ENCODE results near the gene FOXP1. TPM values are rescaled to one million over a fixed set of nuclear protein-coding genes. Genes with fewer than 3 reads are reported as not detected.
"Not testable (repeated sequence)": the region's sequence is repeated elsewhere in the genome, so short reads cannot be mapped to it uniquely, and the experiment has no call there.

Gene FOXP1
- total RNA-seq, 2 donors from 2014 or later: 59.7 to 65.4 TPM

DNA sequence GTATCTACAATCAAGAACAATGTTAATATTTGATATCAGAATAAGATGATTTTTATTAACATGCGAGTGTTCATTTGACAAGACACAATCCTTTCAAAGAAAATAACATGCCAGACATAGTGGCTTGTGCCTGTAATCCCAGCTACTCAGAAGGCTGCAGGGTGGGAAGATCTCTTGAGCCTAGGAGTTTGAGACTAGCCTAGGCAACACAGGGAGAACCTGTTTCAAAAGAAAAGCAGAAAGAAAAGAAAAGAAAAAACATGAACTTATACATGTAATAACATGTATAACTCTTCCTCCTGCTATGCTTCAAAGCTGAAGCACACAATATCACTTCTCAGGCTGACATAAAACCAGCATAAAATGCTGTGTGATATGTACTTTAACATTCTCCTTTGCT lies 253.7 kb downstream of the FOXP1 start:
- Mint-ChIP-seq H3K27me3 (no peaks in the 10 kb centered on the region), H3K36me3 (peaks cover 5% of the 10 kb centered on the region), H3K27ac (no peak overlapping the region), H3K4me1 (ENCODE audit: low read depth in 2 of 2) (peaks cover 0 to 5% of the 10 kb centered on the region in 2 donors), H3K4me3 (no peak overlapping the region), H3K9me3 (peaks cover 3% of the 10 kb centered on the region)
- ATAC-seq (no peak), DNase-seq (ENCODE audit: low spot score) (no peak)

DNA sequence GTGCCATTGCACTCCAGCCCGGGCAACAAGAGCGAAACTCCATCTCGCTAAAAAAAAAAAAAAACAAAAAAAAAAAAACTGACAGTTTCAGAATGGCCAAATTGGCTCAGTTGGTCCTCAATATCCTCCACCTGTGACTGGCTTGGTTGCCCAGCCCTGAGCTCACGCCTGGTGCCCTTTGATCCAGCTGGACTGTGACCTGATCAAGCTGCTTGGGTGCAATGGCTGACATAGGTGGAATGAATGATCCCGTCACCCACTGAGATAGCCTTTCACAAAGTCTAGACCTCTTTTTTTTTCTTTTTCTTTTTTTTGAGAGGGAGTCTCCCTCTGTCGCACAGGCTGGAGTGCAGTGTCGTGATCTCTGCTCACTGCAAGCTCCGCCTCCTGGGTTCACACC lies 254.6 kb downstream of the FOXP1 start:
- no peak overlapping the region for H3K4me3 Mint-ChIP-seq
- H3K4me1 Mint-ChIP-seq (ENCODE audit: low read depth in 2 of 2): peaks cover 0 to 5% of the 10 kb centered on the region in 2 donors
- DNase-seq (ENCODE audit: low spot score) (no peak), ATAC-seq (no peak)
- peaks cover 5% of the 10 kb centered on the region for H3K36me3 Mint-ChIP-seq
- no peak overlapping the region for H3K27ac Mint-ChIP-seq
- H3K27me3 Mint-ChIP-seq: no peaks in the 10 kb centered on the region
- peaks cover 3% of the 10 kb centered on the region for H3K9me3 Mint-ChIP-seq

DNA sequence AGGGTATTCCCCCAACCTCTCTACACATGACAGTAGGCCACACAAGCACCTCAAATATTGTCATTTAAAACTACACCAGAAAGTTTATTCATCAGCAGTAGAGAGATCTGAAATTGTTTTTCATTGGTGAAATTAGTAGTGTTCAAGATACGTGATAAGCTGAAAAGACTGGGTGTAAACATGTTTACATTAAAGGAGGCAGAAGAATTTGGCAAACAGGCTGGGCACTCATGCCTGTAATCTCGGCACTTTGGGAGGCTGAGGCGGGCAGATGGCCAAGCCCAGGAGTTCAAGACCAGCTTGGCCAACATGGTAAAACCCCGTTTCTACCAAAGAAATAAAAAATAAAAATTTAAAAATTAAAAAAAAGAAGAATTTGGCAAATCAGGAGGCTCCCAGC lies 255.6 kb downstream of the FOXP1 start:
- H3K27ac Mint-ChIP-seq: no peak overlapping the region
- ATAC-seq (no peak), DNase-seq (ENCODE audit: low spot score) (no peak)
- H3K27me3 Mint-ChIP-seq: no peaks in the 10 kb centered on the region
- peaks cover 0 to 5% of the 10 kb centered on the region in 2 donors for H3K4me1 Mint-ChIP-seq (ENCODE audit: low read depth in 2 of 2)
- peaks cover 5% of the 10 kb centered on the region for H3K36me3 Mint-ChIP-seq
- H3K4me3 Mint-ChIP-seq: no peak overlapping the region
- peaks cover 3% of the 10 kb centered on the region for H3K9me3 Mint-ChIP-seq

DNA sequence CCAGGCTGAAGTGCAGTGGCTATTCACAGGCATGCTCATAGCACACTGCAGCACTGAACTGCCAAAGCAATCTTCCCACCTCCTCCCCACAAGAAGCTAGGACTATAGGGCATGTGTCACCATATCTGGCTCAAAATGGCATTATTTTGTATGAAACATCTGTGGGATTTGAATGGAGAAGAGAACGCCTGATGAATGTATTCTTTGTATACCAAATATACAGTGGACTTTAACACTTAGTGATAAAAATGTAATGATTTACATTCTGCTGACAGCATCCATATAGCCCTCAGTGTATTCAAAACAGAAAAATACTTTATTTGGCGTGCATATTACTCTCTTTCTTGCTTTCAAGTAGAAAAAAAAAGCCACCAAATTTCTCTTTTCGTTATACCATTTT lies 257.8 kb downstream of the FOXP1 start:
- Mint-ChIP-seq H3K27me3 (no peaks in the 10 kb centered on the region), H3K36me3 (peaks cover 5% of the 10 kb centered on the region), H3K4me1 (ENCODE audit: low read depth in 2 of 2) (peaks cover 0 to 5% of the 10 kb centered on the region in 2 donors), H3K4me3 (no peak overlapping the region), H3K9me3 (peaks cover 3% of the 10 kb centered on the region), H3K27ac (no peak overlapping the region)
- DNase-seq (ENCODE audit: low spot score): no peak
- no peak for ATAC-seq

DNA sequence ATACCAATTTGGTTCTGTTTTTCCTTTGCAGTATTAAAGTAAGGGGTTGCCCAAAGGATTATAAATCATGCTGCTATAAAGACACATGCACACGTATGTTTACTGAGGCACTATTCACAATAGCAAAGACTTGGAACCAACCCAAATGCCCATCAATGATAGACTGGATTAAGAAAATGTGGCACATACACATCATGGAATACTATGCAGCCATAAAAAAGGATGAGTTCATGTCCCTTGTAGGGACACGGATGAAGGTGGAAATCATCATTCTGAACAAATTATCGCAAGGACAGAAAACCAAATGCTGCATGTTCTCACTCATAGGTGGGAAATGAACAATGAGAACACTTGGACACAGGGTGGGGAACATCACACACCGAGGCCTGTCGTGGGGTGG lies 259.3 kb downstream of the FOXP1 start:
- not testable (repeated sequence) for H3K27me3 Mint-ChIP-seq; H3K4me1 Mint-ChIP-seq (ENCODE audit: low read depth in 2 of 2); H3K4me3 Mint-ChIP-seq; H3K9me3 Mint-ChIP-seq; DNase-seq (ENCODE audit: low spot score); H3K36me3 Mint-ChIP-seq; H3K27ac Mint-ChIP-seq; ATAC-seq

DNA sequence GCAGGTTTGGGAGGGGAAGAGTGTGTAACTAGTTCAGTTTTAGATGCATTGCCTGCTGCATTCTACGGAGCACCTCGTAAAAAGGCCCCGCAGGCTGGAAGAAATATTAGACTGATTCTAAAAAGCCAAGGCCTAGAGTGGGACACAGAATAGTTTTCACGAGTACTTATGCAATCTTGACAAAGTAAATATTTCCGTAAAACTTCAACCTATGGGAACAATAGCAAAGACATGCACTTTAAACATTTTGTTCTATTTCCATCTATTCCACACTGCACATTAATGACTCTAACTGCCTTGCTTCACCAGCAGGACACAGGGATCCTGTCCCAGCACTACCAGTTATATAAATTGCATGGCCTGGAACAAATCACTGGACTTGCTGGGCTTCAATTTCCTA lies 260.0 kb downstream of the FOXP1 start:
- peaks cover 0 to 5% of the 10 kb centered on the region in 2 donors for H3K4me1 Mint-ChIP-seq (ENCODE audit: low read depth in 2 of 2)
- ATAC-seq (no peak), DNase-seq (ENCODE audit: low spot score) (no peak)
- H3K27ac Mint-ChIP-seq: no peak overlapping the region
- H3K9me3 Mint-ChIP-seq: no peaks in the 10 kb centered on the region
- H3K27me3 Mint-ChIP-seq: no peaks in the 10 kb centered on the region
- no peak overlapping the region for H3K4me3 Mint-ChIP-seq
- H3K36me3 Mint-ChIP-seq: no peaks in the 10 kb centered on the region

DNA sequence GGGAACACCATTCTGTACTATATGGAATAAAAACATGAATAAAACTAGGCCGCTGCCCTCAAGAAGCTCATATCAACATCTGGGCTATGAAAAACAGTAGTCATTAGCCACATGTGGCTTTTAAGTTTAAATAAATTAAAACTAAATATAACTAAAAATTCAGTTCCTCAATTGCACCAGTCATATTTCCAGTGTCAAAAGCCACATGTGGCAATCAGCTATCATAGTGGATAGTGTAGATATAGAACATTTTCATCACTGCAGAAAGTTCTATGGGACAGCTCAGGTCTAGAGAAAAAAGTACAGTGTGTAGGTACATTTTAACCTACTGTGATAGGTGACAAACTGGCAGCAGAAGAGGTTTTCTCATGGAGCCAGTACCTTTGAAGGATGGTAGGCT lies 261.4 kb downstream of the FOXP1 start:
- Mint-ChIP-seq H3K4me3 (no peak overlapping the region), H3K36me3 (no peaks in the 10 kb centered on the region), H3K27me3 (no peaks in the 10 kb centered on the region), H3K4me1 (ENCODE audit: low read depth in 2 of 2) (no peaks in the 10 kb centered on the region), H3K9me3 (no peaks in the 10 kb centered on the region), H3K27ac (no peak overlapping the region)
- ATAC-seq (no peak), DNase-seq (ENCODE audit: low spot score) (no peak)

DNA sequence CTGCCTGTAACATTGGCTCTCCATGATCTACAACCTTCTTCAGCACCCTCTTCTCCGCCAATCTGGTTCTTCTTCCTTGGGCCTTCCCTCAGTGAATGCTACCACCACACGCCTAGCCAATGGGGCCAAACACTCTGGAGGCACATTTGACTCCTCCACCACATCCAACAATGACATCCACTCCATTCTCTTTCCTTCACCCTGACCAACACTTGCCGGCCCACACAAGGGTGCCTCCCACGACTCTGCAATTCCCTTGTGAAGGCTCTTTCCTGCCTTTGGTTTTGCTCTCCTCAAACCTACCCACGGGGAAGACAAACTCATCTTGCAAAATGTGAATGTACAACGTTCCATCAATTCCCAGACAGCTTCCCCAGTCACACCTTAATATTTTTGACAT lies 263.8 kb downstream of the FOXP1 start:
- DNase-seq (ENCODE audit: low spot score) (no peak), ATAC-seq (no peak)
- Mint-ChIP-seq H3K36me3 (no peaks in the 10 kb centered on the region), H3K27me3 (no peaks in the 10 kb centered on the region), H3K4me3 (no peak overlapping the region), H3K9me3 (no peaks in the 10 kb centered on the region), H3K4me1 (ENCODE audit: low read depth in 2 of 2) (no peaks in the 10 kb centered on the region), H3K27ac (no peak overlapping the region)

DNA sequence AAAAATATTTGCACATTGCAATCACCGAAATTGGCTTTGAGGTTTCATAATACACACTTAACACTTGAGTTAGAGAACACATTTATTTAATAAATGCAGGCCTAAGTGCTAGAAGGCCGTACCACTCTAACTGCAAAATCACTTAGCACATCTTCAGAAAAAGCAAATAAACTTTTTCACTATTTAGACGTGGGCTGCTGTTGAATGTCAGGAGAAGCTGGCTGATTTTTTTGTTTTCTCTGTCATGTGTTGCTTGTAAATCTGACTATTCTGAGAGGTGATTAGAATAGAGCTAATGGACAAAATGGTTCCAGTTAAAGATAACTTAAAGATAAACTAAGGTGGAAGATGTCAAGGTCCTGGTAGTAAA lies 265.1 kb downstream of the FOXP1 start:
- no peak overlapping the region for H3K27ac Mint-ChIP-seq
- H3K27me3 Mint-ChIP-seq: no peaks in the 10 kb centered on the region
- ATAC-seq (no peak), DNase-seq (ENCODE audit: low spot score) (no peak)
- no peaks in the 10 kb centered on the region for H3K4me1 Mint-ChIP-seq (ENCODE audit: low read depth in 2 of 2)
- no peak overlapping the region for H3K4me3 Mint-ChIP-seq
- no peaks in the 10 kb centered on the region for H3K9me3 Mint-ChIP-seq
- H3K36me3 Mint-ChIP-seq: no peaks in the 10 kb centered on the region

DNA sequence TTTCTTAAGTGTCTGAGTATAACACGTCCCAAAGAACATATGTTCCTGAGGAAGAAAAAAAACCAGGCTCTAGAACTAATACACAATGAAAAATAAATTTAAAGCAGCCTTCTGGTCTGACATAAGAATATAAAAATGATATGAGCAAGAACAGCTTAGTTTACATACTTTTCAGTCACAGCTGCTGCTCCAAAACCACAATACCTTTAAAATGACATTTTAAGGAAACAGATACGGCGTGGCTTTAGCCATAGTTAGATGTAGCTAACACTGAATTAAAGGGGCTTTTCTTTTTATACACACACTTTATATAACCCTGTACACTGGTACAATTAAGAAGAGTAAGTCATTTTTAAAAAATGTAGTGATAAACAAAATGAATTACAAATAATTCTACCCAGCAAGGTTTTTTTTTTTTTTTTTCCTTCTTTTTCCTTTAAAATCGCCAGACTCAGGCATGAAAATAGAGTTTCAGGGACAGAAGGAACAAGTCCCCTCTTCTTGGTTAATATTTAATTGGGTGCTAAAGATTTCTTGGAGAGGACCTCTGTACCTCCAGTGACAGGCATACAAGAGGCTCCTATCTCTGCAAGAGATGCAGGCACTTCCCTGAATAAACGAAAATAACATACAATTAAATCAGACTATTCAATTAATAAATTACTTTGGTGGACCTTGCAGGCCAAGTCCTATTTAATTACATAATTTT lies 265.6 kb downstream of the FOXP1 start:
- Mint-ChIP-seq H3K36me3 (no peaks in the 10 kb centered on the region), H3K4me1 (ENCODE audit: low read depth in 2 of 2) (no peaks in the 10 kb centered on the region), H3K9me3 (no peaks in the 10 kb centered on the region), H3K27me3 (no peaks in the 10 kb centered on the region), H3K4me3 (no peak overlapping the region), H3K27ac (no peak overlapping the region)
- DNase-seq (ENCODE audit: low spot score): no peak
- ATAC-seq: no peak

DNA sequence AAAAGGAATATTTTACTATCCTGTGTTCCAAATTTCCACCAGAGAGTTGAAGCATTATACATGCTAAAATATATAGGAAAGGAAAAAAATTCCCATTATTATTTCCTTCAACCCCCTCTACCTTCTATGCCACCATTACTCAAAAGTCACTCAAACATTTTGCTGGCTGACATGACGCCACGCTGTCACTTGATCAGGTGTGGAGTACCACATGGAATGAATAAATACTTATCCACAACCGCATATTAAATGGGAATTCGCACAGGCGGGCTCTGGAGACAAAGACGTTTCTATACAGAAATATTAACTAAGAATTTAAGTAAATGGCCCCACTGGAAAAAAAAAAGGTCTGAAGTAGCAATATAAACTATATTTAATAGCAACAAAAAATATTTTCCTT lies 266.4 kb downstream of the FOXP1 start:
- Mint-ChIP-seq H3K27ac (no peak overlapping the region), H3K27me3 (no peaks in the 10 kb centered on the region)

DNA sequence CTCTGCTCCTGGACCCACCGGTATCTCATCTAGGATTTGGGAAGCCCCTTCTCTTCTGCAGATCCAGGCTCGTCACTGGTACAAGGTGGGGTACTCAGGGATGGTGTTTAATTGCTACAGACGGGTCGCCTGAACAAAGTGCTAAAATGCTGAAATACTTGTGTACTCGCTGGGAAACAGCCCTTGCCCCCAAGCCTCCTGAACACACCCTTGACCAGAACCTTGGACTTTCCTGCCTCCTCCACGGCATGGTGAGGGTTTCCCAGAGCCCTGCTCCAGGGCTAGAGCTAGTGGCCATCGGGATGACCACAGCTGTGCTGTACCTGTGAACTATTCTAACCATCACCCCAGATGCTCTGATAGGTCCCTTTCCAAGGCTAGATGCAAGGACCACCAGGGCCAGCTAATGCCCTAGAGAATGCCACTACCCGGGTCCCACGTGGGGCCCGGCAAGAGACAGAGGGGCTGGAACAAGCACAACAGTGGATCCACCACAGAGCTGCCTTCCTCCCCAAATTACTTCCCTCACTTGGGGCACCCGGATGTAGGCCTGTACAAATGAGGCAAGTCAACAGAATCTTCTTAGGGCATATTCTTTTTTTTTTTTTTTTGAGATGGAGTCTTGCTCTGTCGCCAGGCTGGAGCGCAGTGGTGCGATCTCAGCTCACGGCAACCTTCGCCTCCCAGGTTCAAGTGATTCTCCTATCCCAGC lies 267.3 kb downstream of the FOXP1 start:
- Mint-ChIP-seq H3K27me3 (no peaks in the 10 kb centered on the region), H3K27ac (no peak overlapping the region), H3K36me3 (no peaks in the 10 kb centered on the region), H3K4me1 (ENCODE audit: low read depth in 2 of 2) (peaks cover 0 to 4% of the 10 kb centered on the region in 2 donors), H3K4me3 (no peak overlapping the region), H3K9me3 (no peaks in the 10 kb centered on the region)
- DNase-seq (ENCODE audit: low spot score) (no peak), ATAC-seq (no peak)

More for the DNA sequence above, 266.4 kb downstream of the FOXP1 start:
- Mint-ChIP-seq H3K4me3 (no peak overlapping the region), H3K9me3 (no peaks in the 10 kb centered on the region), H3K36me3 (no peaks in the 10 kb centered on the region), H3K4me1 (ENCODE audit: low read depth in 2 of 2) (no peaks in the 10 kb centered on the region)
- ATAC-seq (no peak), DNase-seq (ENCODE audit: low spot score) (no peak)

DNA sequence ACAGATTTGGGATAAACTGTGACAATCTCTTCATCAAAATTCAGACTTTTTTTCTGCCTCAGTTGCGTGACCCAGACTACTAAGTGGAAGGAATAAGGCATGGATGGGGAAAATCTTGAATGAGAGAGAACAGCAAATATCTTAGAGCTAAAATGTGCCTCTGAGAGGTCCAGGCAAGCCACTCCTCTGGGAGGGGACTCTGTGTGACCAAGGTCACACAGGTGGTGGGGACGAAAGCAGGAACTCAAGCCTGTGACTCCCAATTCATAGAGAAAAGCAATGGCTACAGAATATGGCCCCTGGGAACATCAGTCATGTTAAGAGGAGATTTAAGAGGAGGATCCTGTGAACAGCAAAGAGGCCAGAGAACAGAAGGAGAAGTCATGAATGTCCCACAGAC lies 268.1 kb downstream of the FOXP1 start:
- H3K27ac Mint-ChIP-seq: no peak overlapping the region
- ATAC-seq: no peak
- H3K4me3 Mint-ChIP-seq: no peak overlapping the region
- DNase-seq (ENCODE audit: low spot score): no peak
- no peaks in the 10 kb centered on the region for H3K27me3 Mint-ChIP-seq
- no peaks in the 10 kb centered on the region for H3K9me3 Mint-ChIP-seq
- peaks cover 0 to 4% of the 10 kb centered on the region in 2 donors for H3K4me1 Mint-ChIP-seq (ENCODE audit: low read depth in 2 of 2)
- no peaks in the 10 kb centered on the region for H3K36me3 Mint-ChIP-seq

DNA sequence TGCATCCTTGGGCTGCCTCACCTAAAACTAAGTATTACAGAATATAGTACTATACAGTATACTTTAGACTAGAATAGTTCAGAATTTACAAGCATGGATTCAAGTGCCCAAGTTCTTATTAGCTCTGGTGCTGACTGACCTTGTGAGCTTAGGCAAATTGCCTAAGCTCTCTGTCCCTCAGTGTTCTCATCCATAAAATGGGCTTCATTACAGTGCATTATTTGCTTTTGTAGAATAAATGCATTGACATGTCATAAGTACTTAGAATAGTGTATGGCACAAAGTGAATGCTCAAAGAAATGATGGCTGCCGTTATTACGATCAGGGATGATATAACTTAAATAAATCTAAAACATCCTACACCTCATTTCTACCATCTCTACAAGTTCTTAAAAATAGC lies 269.7 kb downstream of the FOXP1 start:
- Mint-ChIP-seq H3K4me1 (ENCODE audit: low read depth in 2 of 2) (peaks cover 13 to 15% of the 10 kb centered on the region in 2 donors), H3K9me3 (no peaks in the 10 kb centered on the region), H3K4me3 (no peak overlapping the region), H3K36me3 (no peaks in the 10 kb centered on the region), H3K27me3 (no peaks in the 10 kb centered on the region), H3K27ac (no peak overlapping the region)
- ATAC-seq (no peak), DNase-seq (ENCODE audit: low spot score) (no peak)

Measured in natural killer cell treated with Interleukin-12 subunit alpha and Interleukin-12 subunit beta and Interleukin-15 and Interleukin-18, amount 100 ng/mL, for 72 hours (primary cell).